Gastroesophageal sphincter (tissue), 4 donors: ENCODE data around the gene TMEM135. TPM values are rescaled to one million over a fixed set of nuclear protein-coding genes. Genes with fewer than 3 reads are reported as not detected.
"Not testable (repeated sequence)": the region's sequence is repeated elsewhere in the genome, so short reads cannot be mapped to it uniquely, and the experiment has no call there.

Experiments used
- ATAC-seq: fragments of 150-250 bp; one replicate; pipeline ENCODE4 v1.9.1; 2016; ENCODE audit warnings: mild to moderate bottlenecking, moderate library complexity
- H3K27ac ChIP-seq, 4 donors: fragments of 200-600 bp; sonication (generic) in 3 of 4; 1 replicate in 3 of 4; 2 replicates in 1 of 4; pipeline ENCODE4 v1.5.1; 2016 to 2019
- H3K27me3 ChIP-seq: fragments of 200-600 bp; sonication (generic); one replicate; pipeline ENCODE4 v1.5.1; 2019
- H3K36me3 ChIP-seq, 2 donors: fragments of 200-600 bp; sonication (generic); one replicate each; pipeline ENCODE4 v1.5.1; 2019; ENCODE audit warnings: control low read depth in 1 of 2
- H3K4me1 ChIP-seq, 3 donors: fragments of 200-600 bp; sonication (generic); 1 replicate in 2 of 3; 2 replicates in 1 of 3; pipeline ENCODE4 v1.5.1; 2016 to 2019; ENCODE audit warnings: control low read depth in 2 of 3
- H3K4me3 ChIP-seq, 2 donors: fragments of 200-600 bp; sonication (generic); one replicate each; pipeline ENCODE4 v1.5.1; 2019; ENCODE audit warnings: mild to moderate bottlenecking in 1 of 2, moderate library complexity in 1 of 2
- H3K9me3 ChIP-seq, 3 donors: fragments of 200-600 bp; sonication (generic); one replicate each; pipeline ENCODE4 v1.5.1; 2017 to 2019; ENCODE audit warnings: control low read depth in 2 of 3
- EP300 ChIP-seq: sonication (generic); formaldehyde crosslinking; IDR thresholded peaks from one replicate; pipeline ENCODE4 v1.6.1; 2017; ENCODE audit warnings: antibody characterized with exemption, mild to moderate bottlenecking
- POLR2A ChIP-seq, 2 donors: fragments of 450-650 bp; IDR thresholded peaks; one replicate each; pipeline ENCODE4 v1.6.1; 2017; ENCODE audit warnings: antibody characterized with exemption in 2 of 2, mild to moderate bottlenecking in 2 of 2, moderate library complexity in 1 of 2
- POLR2AphosphoS5 ChIP-seq: sonication (generic); formaldehyde crosslinking; IDR thresholded peaks from one replicate; pipeline ENCODE4 v1.6.1; 2017; ENCODE audit warnings: antibody characterized with exemption
- WGBS, 2 donors: methylation state at CpG; one replicate each; pipeline ENCODE4 v1.1.5; 2018; ENCODE audit warnings: low coverage in 1 of 2; 5-methylcytosine and 5-hydroxymethylcytosine counted together
- total RNA-seq, 4 donors: library from RNA; depleted of rRNA; stranded (reverse); fragments of >200 nt; gene quantifications; one replicate each; pipeline ENCODE4 v1.1.0, GENCODE V29; 2016
- TF ChIP-seq, protein P1 (sequence below), 4 experiments: fragments of 200-600 bp in 2 of 4; fragments of 450-650 bp in 2 of 4; sonication (generic) in 1 of 4; IDR thresholded peaks; one replicate each; pipeline ENCODE4 v1.5.1; 2017 to 2019; ENCODE audit warnings: antibody characterized with exemption in 4 of 4, mild to moderate bottlenecking in 2 of 4, moderate library complexity in 2 of 4

Gene TMEM135
- total RNA-seq, 4 donors from 2014 or later = 9.6 to 25.7 (median 17.0) TPM

GRCh38 chr11:87263264-87263838 lies 225.6 kb downstream of the TMEM135 start:
- Histone ChIP-seq H3K27ac (no peak overlapping the region), H3K9me3 (no peaks in the 10 kb centered on the region), H3K36me3 (no peaks in the 10 kb centered on the region), H3K4me1 (peaks cover 0 to 18% (median 0%) of the 10 kb centered on the region in 3 donors), H3K4me3 (no peak overlapping the region), H3K27me3 (no peaks in the 10 kb centered on the region)
- ATAC-seq = peak; percentile 39
- TF ChIP-seq POLR2AphosphoS5 (no peak), EP300 (no peak), POLR2A (IDR thresholded peaks at IDR 0.05) (no peak)
- TF ChIP-seq, protein P1, sequence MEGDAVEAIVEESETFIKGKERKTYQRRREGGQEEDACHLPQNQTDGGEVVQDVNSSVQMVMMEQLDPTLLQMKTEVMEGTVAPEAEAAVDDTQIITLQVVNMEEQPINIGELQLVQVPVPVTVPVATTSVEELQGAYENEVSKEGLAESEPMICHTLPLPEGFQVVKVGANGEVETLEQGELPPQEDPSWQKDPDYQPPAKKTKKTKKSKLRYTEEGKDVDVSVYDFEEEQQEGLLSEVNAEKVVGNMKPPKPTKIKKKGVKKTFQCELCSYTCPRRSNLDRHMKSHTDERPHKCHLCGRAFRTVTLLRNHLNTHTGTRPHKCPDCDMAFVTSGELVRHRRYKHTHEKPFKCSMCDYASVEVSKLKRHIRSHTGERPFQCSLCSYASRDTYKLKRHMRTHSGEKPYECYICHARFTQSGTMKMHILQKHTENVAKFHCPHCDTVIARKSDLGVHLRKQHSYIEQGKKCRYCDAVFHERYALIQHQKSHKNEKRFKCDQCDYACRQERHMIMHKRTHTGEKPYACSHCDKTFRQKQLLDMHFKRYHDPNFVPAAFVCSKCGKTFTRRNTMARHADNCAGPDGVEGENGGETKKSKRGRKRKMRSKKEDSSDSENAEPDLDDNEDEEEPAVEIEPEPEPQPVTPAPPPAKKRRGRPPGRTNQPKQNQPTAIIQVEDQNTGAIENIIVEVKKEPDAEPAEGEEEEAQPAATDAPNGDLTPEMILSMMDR (IDR thresholded peaks at IDR 0.05) = no peak
- 17 to 35% methylated on average over 2 of the region's 2 CpGs for whole genome bisulfite sequencing, 2 donors

- H3K27ac ChIP-seq = no peak overlapping the region
- ATAC-seq = no peak
- peaks cover 0 to 18% (median 0%) of the 10 kb centered on the region in 3 donors for H3K4me1 ChIP-seq
- TF ChIP-seq POLR2AphosphoS5 (no peak), EP300 (no peak), POLR2A (IDR thresholded peaks at IDR 0.05) (no peak)
- TF ChIP-seq, protein P1 (IDR thresholded peaks at IDR 0.05) = no peak
- H3K9me3 ChIP-seq = no peaks in the 10 kb centered on the region
- no peak overlapping the region for H3K4me3 ChIP-seq
- no peaks in the 10 kb centered on the region for H3K36me3 ChIP-seq
- no peaks in the 10 kb centered on the region for H3K27me3 ChIP-seq
Observed at GRCh38 chr11:87263979-87264378, 226.2 kb downstream of the TMEM135 start.

- no peak for ATAC-seq
- TF ChIP-seq, protein P1 (IDR thresholded peaks at IDR 0.05) = no peak
- no peak for TF ChIP-seq POLR2A (IDR thresholded peaks at IDR 0.05)
- TF ChIP-seq EP300 = no peak
- no peak for TF ChIP-seq POLR2AphosphoS5
- Histone ChIP-seq H3K4me3 (no peak overlapping the region), H3K4me1 (peaks cover 0 to 18% (median 0%) of the 10 kb centered on the region in 3 donors), H3K27me3 (no peaks in the 10 kb centered on the region), H3K9me3 (no peaks in the 10 kb centered on the region), H3K27ac (no peak overlapping the region), H3K36me3 (no peaks in the 10 kb centered on the region)
Observed at GRCh38 chr11:87265132-87265531, 227.4 kb downstream of the TMEM135 start.

DNA sequence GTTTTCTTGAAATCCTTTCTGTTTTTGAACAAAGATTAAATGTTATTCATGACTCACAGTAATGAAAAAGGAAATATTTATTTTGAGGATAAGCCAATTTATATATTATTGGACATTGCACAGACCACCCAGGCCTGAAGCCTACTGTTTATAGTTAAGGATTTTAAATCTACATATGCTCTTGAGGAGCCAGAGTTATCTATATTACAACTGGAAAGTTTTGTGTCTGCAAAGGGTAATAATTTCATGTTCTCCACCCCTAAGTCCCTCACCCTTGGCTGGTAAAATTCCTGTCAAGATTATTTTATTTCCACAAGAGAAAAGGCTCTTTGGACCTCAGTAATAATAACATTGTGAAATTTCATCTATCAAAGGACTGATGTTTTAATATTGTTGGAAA lies 228.2 kb downstream of the TMEM135 start:
- no peak for ATAC-seq

DNA sequence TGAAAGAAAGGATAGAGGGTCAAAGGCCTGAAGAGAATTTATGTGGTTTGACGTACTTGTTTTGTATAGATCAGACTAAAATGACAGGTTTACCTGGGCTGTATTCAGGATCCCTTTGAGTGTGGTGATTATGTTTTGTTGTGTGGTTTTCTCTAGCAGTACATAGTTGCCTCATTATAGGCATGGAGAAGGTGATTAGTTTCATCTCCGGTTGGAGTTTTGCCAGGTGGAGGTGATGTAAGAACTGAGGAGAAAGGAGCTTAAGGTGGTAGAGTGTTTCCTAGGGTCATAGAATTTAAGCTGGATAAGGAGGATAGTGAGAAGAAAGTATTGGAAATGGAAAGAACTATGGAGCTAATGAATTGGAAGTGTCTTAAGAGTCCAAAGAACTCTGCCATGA lies 229.0 kb downstream of the TMEM135 start:
- WGBS, 2 donors = 60 to 77% methylated on average over 1 to 2 of the region's 2 CpGs
- Histone ChIP-seq H3K4me1 (peaks cover 0 to 18% (median 0%) of the 10 kb centered on the region in 3 donors), H3K36me3 (no peaks in the 10 kb centered on the region), H3K9me3 (no peaks in the 10 kb centered on the region), H3K4me3 (no peak overlapping the region), H3K27ac (no peak overlapping the region), H3K27me3 (no peaks in the 10 kb centered on the region)
- ATAC-seq = no peak
- TF ChIP-seq POLR2AphosphoS5 (no peak), EP300 (no peak), POLR2A (IDR thresholded peaks at IDR 0.05) (no peak)
- TF ChIP-seq, protein P1 (IDR thresholded peaks at IDR 0.05) = no peak

More for the DNA sequence above, 228.2 kb downstream of the TMEM135 start:
- Histone ChIP-seq H3K4me3 (no peak overlapping the region), H3K36me3 (no peaks in the 10 kb centered on the region), H3K9me3 (no peaks in the 10 kb centered on the region), H3K4me1 (peaks cover 0 to 18% (median 0%) of the 10 kb centered on the region in 3 donors), H3K27me3 (no peaks in the 10 kb centered on the region), H3K27ac (no peak overlapping the region)
- TF ChIP-seq EP300 (no peak), POLR2A (IDR thresholded peaks at IDR 0.05) (no peak), POLR2AphosphoS5 (no peak)

- 90 to 96% methylated on average over 2 of the region's 4 CpGs for WGBS, 2 donors
- not testable (repeated sequence) for ATAC-seq, H3K36me3 ChIP-seq, H3K27me3 ChIP-seq, H3K27ac ChIP-seq, H3K9me3 ChIP-seq, H3K4me1 ChIP-seq, H3K4me3 ChIP-seq
Observed at GRCh38 chr11:87271951-87272350, 234.2 kb downstream of the TMEM135 start.
